ENCODE results near the gene LRRFIP1. TPM values are rescaled to one million over a fixed set of nuclear protein-coding genes. Genes with fewer than 3 reads are reported as not detected.

Gene LRRFIP1
- polyA plus RNA-seq, 1 of the 3 experiments (the other 2 are of a cell fraction): 47.3 TPM

DNA sequence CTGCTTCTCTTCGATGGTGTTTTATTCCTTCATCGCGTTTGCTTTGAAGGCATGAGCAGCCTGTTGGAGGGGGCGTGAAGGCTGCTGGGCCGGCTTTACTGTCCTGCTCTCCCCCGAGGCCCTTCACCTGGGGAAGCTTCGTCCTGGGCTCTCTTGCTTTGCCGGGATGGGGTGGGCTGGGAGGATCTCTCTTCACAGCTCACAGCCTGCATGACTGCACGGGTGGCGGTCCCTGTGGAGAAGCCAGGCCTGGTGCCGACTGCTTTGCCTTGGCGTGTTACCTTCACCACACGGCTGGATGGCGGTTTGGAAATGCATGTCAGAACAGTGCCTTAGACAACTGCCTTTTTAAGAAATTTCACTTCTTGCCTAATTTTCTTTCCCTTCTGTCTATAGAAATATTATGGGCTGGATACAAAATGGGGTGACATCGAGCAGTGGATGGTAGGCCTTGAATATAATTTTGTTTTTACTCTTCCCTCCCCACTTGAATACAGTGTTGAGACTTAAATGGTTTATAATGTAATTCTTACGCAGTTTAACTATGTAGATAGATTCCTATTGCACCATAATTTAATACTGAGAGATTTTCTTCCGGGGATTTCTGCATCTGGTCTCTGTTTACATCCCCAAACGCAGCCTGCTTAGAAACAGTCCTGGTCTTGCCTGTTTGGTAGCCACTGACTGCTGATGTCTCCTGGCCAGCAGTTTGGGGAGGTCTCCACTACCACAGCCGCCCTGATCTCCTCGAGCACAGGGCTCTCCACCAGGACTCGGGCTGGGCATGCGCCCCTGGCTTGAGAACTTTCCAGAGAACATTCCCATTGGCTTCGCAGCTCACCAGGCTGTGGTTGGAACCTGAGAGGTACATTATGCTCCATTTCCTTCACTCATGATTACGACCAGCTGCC, 90.2 kb downstream of the LRRFIP1 start:
- H3K27ac ChIP-seq (ENCODE audit: low read depth in 2 of 2, low read length in 1 of 2): peak overlapping the region; percentile 14 to 94; a peak in 3 of 4 replicates
- H4K20me1 ChIP-seq (ENCODE audit: insufficient read depth): peaks cover 71% of the 10 kb centered on the region
- no peak overlapping the region for H2AFZ ChIP-seq (ENCODE audit: low read depth)
- H3K4me3 ChIP-seq (ENCODE audit: low read depth in 2 of 2, low read length in 1 of 2): no peak overlapping the region; a peak in 1 of 4 replicates
- no peaks in the 10 kb centered on the region for H3K27me3 ChIP-seq (ENCODE audit: insufficient read depth)
- H3K79me2 ChIP-seq (ENCODE audit: insufficient read depth): peaks cover 100% of the 10 kb centered on the region
- peak; percentile 74 for DNase-seq
- TF ChIP-seq TCF12 (IDR thresholded peaks at IDR 0.05) (no peak), EP300 (IDR thresholded peaks at IDR 0.05; ENCODE audit: borderline replicate concordance in 1 of 2, low read depth in 1 of 2, low read length in 1 of 2) (peak in 1 of 2 experiments; percentile 76; a peak in 1 of 4 replicates), JUND (IDR thresholded peaks at IDR 0.05) (no peak), RCOR1 (IDR thresholded peaks at IDR 0.05; ENCODE audit: low read length) (peak; percentile 65; the same call in 1 of the 2 replicates), MXI1 (IDR thresholded peaks at IDR 0.05; ENCODE audit: low read depth, low read length) (no peak; the same call in 1 of the 2 replicates), GABPA (IDR thresholded peaks at IDR 0.05; ENCODE audit: low read depth) (no peak), FOXJ3 (CRISPR knock-in tag; IDR thresholded peaks at IDR 0.05) (0 out of 2 replicates have a peak, but pooled peaks have one; percentile 66), CHD2 (IDR thresholded peaks at IDR 0.05; ENCODE audit: low read length, partially characterized antibody) (peak; percentile 41)
- H3K4me2 ChIP-seq: no peak overlapping the region
- no peak overlapping the region for H3K9ac ChIP-seq
- ChIA-PET CTCF (interaction anchor here (0.9 to 3.8 kb wide), 9 partner anchors 9 to 44 kb away, joined by 3 to 16 read pairs (median 5); no protein-coding TSS in a partner anchor), POLR2A (no interaction called here)
- H3K9me3 ChIP-seq: no peaks in the 10 kb centered on the region
- peaks cover 11% of the 10 kb centered on the region for H3F3A ChIP-seq (replicated peaks; ENCODE audit: insufficient read depth)
- H3K4me1 ChIP-seq (ENCODE audit: control insufficient read depth in 1 of 2, insufficient read depth in 2 of 2, low read depth in 1 of 2, low read length in 1 of 2): peaks cover 35 to 49% of the 10 kb centered on the region in 2 experiments
- WGBS (ENCODE audit: low lambda C conversion rate): 80% methylated on average over 16 of the region's 24 CpGs
- H3K36me3 ChIP-seq (replicated peaks in 1 of 2; ENCODE audit: control insufficient read depth in 1 of 2, insufficient read depth in 2 of 2, low read length in 1 of 2): peaks cover 8 to 18% of the 10 kb centered on the region in 2 experiments
- H3K9me2 ChIP-seq: no peaks in the 10 kb centered on the region

DNA sequence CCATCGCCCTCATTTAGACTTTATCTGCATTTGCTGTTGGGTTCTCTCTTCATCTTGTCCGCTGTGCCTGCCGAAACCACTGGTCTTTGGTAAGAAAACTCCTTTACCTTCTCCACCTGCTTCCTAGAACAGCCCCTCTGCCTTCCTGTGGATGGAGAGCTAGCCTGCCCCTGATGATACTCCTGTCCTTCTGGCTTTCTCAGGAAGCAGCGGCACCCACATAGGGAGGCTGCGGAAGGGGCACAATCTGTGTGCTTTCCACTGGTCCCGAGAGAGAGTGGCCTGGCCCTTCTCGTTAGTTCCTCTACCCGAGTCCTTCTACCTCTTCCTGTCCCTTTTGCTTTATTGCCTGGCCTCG, 90.9 kb downstream of the LRRFIP1 start:
- H3K4me3 ChIP-seq (ENCODE audit: low read depth in 2 of 2, low read length in 1 of 2): no peak overlapping the region; a peak in 1 of 4 replicates
- POLR2A ChIA-PET: no interaction called here

More for the DNA sequence above, 90.9 kb downstream of the LRRFIP1 start:
- Histone ChIP-seq H3K79me2 (ENCODE audit: insufficient read depth) (peaks cover 100% of the 10 kb centered on the region), H3K9me3 (no peaks in the 10 kb centered on the region), H3F3A (replicated peaks; ENCODE audit: insufficient read depth) (peaks cover 11% of the 10 kb centered on the region), H3K27me3 (ENCODE audit: insufficient read depth) (no peaks in the 10 kb centered on the region), H3K9ac (no peak overlapping the region), H4K20me1 (ENCODE audit: insufficient read depth) (peaks cover 65% of the 10 kb centered on the region), H3K4me1 (ENCODE audit: control insufficient read depth in 1 of 2, insufficient read depth in 2 of 2, low read depth in 1 of 2, low read length in 1 of 2) (peaks cover 39 to 47% of the 10 kb centered on the region in 2 experiments), H3K9me2 (no peaks in the 10 kb centered on the region), H3K27ac (ENCODE audit: low read depth in 2 of 2, low read length in 1 of 2) (peak overlapping the region; percentile 14 to 94; a peak in 3 of 4 replicates), H2AFZ (ENCODE audit: low read depth) (no peak overlapping the region), H3K36me3 (replicated peaks in 1 of 2; ENCODE audit: control insufficient read depth in 1 of 2, insufficient read depth in 2 of 2, low read length in 1 of 2) (peaks cover 9 to 17% of the 10 kb centered on the region in 2 experiments), H3K4me2 (no peak overlapping the region)
- 93% methylated on average over 9 of the region's 9 CpGs for WGBS (ENCODE audit: low lambda C conversion rate)
- TF ChIP-seq, protein P1, sequence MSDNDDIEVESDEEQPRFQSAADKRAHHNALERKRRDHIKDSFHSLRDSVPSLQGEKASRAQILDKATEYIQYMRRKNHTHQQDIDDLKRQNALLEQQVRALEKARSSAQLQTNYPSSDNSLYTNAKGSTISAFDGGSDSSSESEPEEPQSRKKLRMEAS (IDR thresholded peaks at IDR 0.05; ENCODE audit: low read depth): no peak
- TF ChIP-seq NRF1 (IDR thresholded peaks at IDR 0.05; ENCODE audit: low read depth, low read length) (no peak), EZH2phosphoT487 (IDR thresholded peaks at IDR 0.05; ENCODE audit: borderline replicate concordance, low read depth) (no peak), MXI1 (IDR thresholded peaks at IDR 0.05; ENCODE audit: low read depth, low read length) (no peak), TAF1 (IDR thresholded peaks at IDR 0.05; ENCODE audit: borderline replicate concordance, low read depth, low read length) (no peak), GABPA (IDR thresholded peaks at IDR 0.05; ENCODE audit: low read depth) (no peak), NFIC (IDR thresholded peaks at IDR 0.05; ENCODE audit: borderline replicate concordance) (no peak), TCF12 (IDR thresholded peaks at IDR 0.05) (no peak), USF1 (IDR thresholded peaks at IDR 0.05; ENCODE audit: borderline replicate concordance, low read depth) (no peak), EP300 (IDR thresholded peaks at IDR 0.05; ENCODE audit: borderline replicate concordance in 1 of 2, low read depth in 1 of 2, low read length in 1 of 2) (no peak), SIN3A (IDR thresholded peaks at IDR 0.05; ENCODE audit: borderline replicate concordance, low read depth, low read length) (no peak), ELF1 (IDR thresholded peaks at IDR 0.05) (no peak), POLR2AphosphoS5 (IDR thresholded peaks at IDR 0.05; ENCODE audit: low read depth, low read length) (no peak), JUND (IDR thresholded peaks at IDR 0.05) (no peak), YY1 (IDR thresholded peaks at IDR 0.05; ENCODE audit: low read depth) (no peak)
- TF ChIP-seq, protein P2, sequence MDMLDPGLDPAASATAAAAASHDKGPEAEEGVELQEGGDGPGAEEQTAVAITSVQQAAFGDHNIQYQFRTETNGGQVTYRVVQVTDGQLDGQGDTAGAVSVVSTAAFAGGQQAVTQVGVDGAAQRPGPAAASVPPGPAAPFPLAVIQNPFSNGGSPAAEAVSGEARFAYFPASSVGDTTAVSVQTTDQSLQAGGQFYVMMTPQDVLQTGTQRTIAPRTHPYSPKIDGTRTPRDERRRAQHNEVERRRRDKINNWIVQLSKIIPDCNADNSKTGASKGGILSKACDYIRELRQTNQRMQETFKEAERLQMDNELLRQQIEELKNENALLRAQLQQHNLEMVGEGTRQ (IDR thresholded peaks at IDR 0.05; ENCODE audit: borderline replicate concordance, low read depth, low read length): no peak
- no peak for DNase-seq
- CTCF ChIA-PET: interaction anchor here (1.2 to 3.8 kb wide), 4 partner anchors 9 to 44 kb away, joined by 4 to 16 read pairs (median 8); no protein-coding TSS in a partner anchor

Data from SK-N-SH (cell line).